Neutrophil (primary cell): Measurements from ENCODE around the gene C1QTNF5.

Experiments used
- H3K27ac ChIP-seq: fragments of 200-600 bp; sonication (generic); 2 replicates; pipeline ENCODE4 v1.5.1; 2016; ENCODE audit warnings: mild to moderate bottlenecking, moderate library complexity
- H3K27me3 ChIP-seq: fragments of 200-600 bp; sonication (generic); 2 replicates; pipeline ENCODE4 v1.6.0; 2016; ENCODE audit warnings: mild to moderate bottlenecking
- H3K36me3 ChIP-seq: fragments of 200-600 bp; sonication (generic); 2 replicates; pipeline ENCODE4 v1.5.1; 2017
- H3K4me1 ChIP-seq, 2 experiments: fragments of 200-600 bp in 1 of 2; sonication (generic) in 1 of 2; 1 replicate in 1 of 2; 2 replicates in 1 of 2; pipeline versions ENCODE4 v1.5.1 to v1.6.1; 2013 to 2016; ENCODE audit warnings: low read depth in 1 of 2, low read length in 1 of 2, mild to moderate bottlenecking in 1 of 2, moderate library complexity in 1 of 2; ENCODE audit not compliant: control insufficient read depth in 1 of 2, insufficient read depth in 1 of 2
- H3K4me3 ChIP-seq, 2 experiments: fragments of 200-600 bp in 1 of 2; sonication (generic) in 1 of 2; 1 replicate in 1 of 2; 2 replicates in 1 of 2; pipeline ENCODE4 v1.5.1; 2013 to 2016; ENCODE audit warnings: low read depth in 1 of 2, low read length in 1 of 2, mild to moderate bottlenecking in 1 of 2, moderate library complexity in 1 of 2
- H3K9me3 ChIP-seq: fragments of 200-600 bp; sonication (generic); 2 replicates; pipeline ENCODE4 v1.5.1; 2016
- CTCF ChIP-seq: fragments of 200-600 bp; sonication (generic); IDR thresholded peaks from 2 replicates; pipeline ENCODE4 v1.5.1; 2016; ENCODE audit warnings: antibody characterized with exemption

C1QTNF5 gene

GRCh38 chr11:119316016-119316728, 24.5 kb downstream of the C1QTNF5 start:
- H3K9me3 ChIP-seq: no peaks in the 10 kb centered on the region
- no peak overlapping the region for H3K27ac ChIP-seq
- TF ChIP-seq CTCF: no peak
- no peak overlapping the region for H3K4me3 ChIP-seq
- peaks cover 43 to 48% of the 10 kb centered on the region in 2 experiments for H3K4me1 ChIP-seq
- H3K36me3 ChIP-seq: peaks cover under 1% of the 10 kb centered on the region
- H3K27me3 ChIP-seq: peaks cover 98% of the 10 kb centered on the region

GRCh38 chr11:119315131-119316015, 25.3 kb downstream of the C1QTNF5 start:
- H3K9me3 ChIP-seq: no peaks in the 10 kb centered on the region
- peaks cover 90% of the 10 kb centered on the region for H3K27me3 ChIP-seq
- no peak overlapping the region for H3K27ac ChIP-seq
- H3K36me3 ChIP-seq: peaks cover 9% of the 10 kb centered on the region
- no peak for TF ChIP-seq CTCF
- no peak overlapping the region for H3K4me3 ChIP-seq
- peaks cover 36 to 41% of the 10 kb centered on the region in 2 experiments for H3K4me1 ChIP-seq

GRCh38 chr11:119314726-119315125, 26.0 kb downstream of the C1QTNF5 start:
- Histone ChIP-seq H3K27me3 (peaks cover 83% of the 10 kb centered on the region), H3K27ac (no peak overlapping the region), H3K4me1 (peaks cover 36 to 40% of the 10 kb centered on the region in 2 experiments), H3K9me3 (no peaks in the 10 kb centered on the region), H3K4me3 (no peak overlapping the region), H3K36me3 (peaks cover 15% of the 10 kb centered on the region)
- TF ChIP-seq CTCF: no peak

- Histone ChIP-seq H3K27ac (no peak overlapping the region), H3K36me3 (peaks cover 54% of the 10 kb centered on the region), H3K4me3 (no peak overlapping the region), H3K4me1 (peaks cover under 1 to 6% of the 10 kb centered on the region in 2 experiments), H3K27me3 (peaks cover 43% of the 10 kb centered on the region), H3K9me3 (no peaks in the 10 kb centered on the region)
- no peak for TF ChIP-seq CTCF
These were observed 30.0 kb downstream of the C1QTNF5 start for GRCh38 chr11:119310682-119311052.

GRCh38 chr11:119309953-119310681, 30.6 kb downstream of the C1QTNF5 start:
- H3K27me3 ChIP-seq: peaks cover 37% of the 10 kb centered on the region
- peaks cover 0 to under 1% of the 10 kb centered on the region in 2 experiments for H3K4me1 ChIP-seq
- no peaks in the 10 kb centered on the region for H3K9me3 ChIP-seq
- no peak overlapping the region for H3K4me3 ChIP-seq
- peaks cover 60% of the 10 kb centered on the region for H3K36me3 ChIP-seq
- H3K27ac ChIP-seq: no peak overlapping the region
- no peak for TF ChIP-seq CTCF
